Ramos (cell line): ENCODE results near the gene DRC7.

Experiments used
- in situ Hi-C: fragments of 300-500 bp; cut with MboI; formaldehyde crosslinking; loops from one replicate; pipeline ENCODE4 v1.14.3; 2022; ENCODE audit warnings: low sequenced_read_pairs; ENCODE audit not compliant: unreplicated experiment

The DRC7 gene

GRCh38 chr16:57694725-57695679 lies at the start of gene DRC7:
Gene DRC7 (plus strand): TSS chr16:57694806. CDS start chr16:57697950, 3,144 bp downstream.
- in situ Hi-C loops: no loop called here

- in situ Hi-C loops: no loop called here
Observed at GRCh38 chr16:57645169-57645568, 49.4 kb upstream of the DRC7 start.

- in situ Hi-C loops: no loop called here
Observed at GRCh38 chr16:57645691-57646387, 48.8 kb upstream of the DRC7 start.

- in situ Hi-C loops: no loop called here
Observed at GRCh38 chr16:57646388-57647039, 48.1 kb upstream of the DRC7 start.

- in situ Hi-C loops: no loop called here
Observed at GRCh38 chr16:57647136-57647875, 47.3 kb upstream of the DRC7 start.

- in situ Hi-C loops: no loop called here
Observed at GRCh38 chr16:57648125-57648524, 46.5 kb upstream of the DRC7 start.

- in situ Hi-C loops: no loop called here
Observed at GRCh38 chr16:57648581-57649442, 45.8 kb upstream of the DRC7 start.

- in situ Hi-C loops: no loop called here
Observed at GRCh38 chr16:57649443-57649751, 45.2 kb upstream of the DRC7 start.

GRCh38 chr16:57649846-57650245 lies 44.8 kb upstream of the DRC7 start:
- in situ Hi-C loops: no loop called here

GRCh38 chr16:57651344-57652333 lies 43.0 kb upstream of the DRC7 start:
- in situ Hi-C loops: no loop called here

- in situ Hi-C loops: no loop called here
Observed at GRCh38 chr16:57652695-57653471, 41.7 kb upstream of the DRC7 start.

GRCh38 chr16:57653936-57654335 lies 40.7 kb upstream of the DRC7 start:
- in situ Hi-C loops: no loop called here

- in situ Hi-C loops: no loop called here
Observed at GRCh38 chr16:57656342-57656955, 38.2 kb upstream of the DRC7 start.

- in situ Hi-C loops: no loop called here
Observed at GRCh38 chr16:57657228-57657627, 37.4 kb upstream of the DRC7 start.

GRCh38 chr16:57658130-57658877 lies 36.3 kb upstream of the DRC7 start:
- in situ Hi-C loops: no loop called here

- in situ Hi-C loops: no loop called here
Observed at GRCh38 chr16:57658878-57659674, 35.5 kb upstream of the DRC7 start.
